Measurements from ENCODE around the gene DCXR.

DNA sequence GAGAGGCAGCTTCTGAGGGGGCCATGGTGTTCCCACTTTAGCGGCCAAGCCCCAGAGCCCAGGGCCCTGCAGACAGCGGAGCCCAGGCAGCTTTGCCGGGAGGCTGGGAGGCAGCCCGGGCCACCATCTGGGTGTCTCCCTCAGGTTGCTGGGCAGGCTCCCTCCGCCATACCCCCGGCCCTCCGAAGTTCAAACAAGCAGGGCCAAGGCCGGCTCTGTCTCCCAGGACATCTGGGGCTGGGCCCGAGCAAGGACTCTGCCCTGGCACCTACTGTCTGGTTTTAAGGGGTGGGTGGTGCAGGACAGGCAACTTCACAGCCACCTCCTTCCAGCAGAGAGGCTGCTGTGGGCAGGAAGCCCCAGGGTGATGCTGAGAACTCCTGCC, 25.5 kb upstream of the DCXR start:
- TF ChIP-seq, protein P1, sequence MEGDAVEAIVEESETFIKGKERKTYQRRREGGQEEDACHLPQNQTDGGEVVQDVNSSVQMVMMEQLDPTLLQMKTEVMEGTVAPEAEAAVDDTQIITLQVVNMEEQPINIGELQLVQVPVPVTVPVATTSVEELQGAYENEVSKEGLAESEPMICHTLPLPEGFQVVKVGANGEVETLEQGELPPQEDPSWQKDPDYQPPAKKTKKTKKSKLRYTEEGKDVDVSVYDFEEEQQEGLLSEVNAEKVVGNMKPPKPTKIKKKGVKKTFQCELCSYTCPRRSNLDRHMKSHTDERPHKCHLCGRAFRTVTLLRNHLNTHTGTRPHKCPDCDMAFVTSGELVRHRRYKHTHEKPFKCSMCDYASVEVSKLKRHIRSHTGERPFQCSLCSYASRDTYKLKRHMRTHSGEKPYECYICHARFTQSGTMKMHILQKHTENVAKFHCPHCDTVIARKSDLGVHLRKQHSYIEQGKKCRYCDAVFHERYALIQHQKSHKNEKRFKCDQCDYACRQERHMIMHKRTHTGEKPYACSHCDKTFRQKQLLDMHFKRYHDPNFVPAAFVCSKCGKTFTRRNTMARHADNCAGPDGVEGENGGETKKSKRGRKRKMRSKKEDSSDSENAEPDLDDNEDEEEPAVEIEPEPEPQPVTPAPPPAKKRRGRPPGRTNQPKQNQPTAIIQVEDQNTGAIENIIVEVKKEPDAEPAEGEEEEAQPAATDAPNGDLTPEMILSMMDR (conservative IDR thresholded peaks at IDR 0.05), result no peak
- no peak for TF ChIP-seq EZH2 (IDR thresholded peaks at IDR 0.05; ENCODE audit: low read depth)
